Measurements from ENCODE around the gene PARD3. TPM values are rescaled to one million over a fixed set of nuclear protein-coding genes. Genes with fewer than 3 reads are reported as not detected.

Gene PARD3
- total RNA-seq, 1 donor from 2014 or later, result 39.6 TPM

DNA sequence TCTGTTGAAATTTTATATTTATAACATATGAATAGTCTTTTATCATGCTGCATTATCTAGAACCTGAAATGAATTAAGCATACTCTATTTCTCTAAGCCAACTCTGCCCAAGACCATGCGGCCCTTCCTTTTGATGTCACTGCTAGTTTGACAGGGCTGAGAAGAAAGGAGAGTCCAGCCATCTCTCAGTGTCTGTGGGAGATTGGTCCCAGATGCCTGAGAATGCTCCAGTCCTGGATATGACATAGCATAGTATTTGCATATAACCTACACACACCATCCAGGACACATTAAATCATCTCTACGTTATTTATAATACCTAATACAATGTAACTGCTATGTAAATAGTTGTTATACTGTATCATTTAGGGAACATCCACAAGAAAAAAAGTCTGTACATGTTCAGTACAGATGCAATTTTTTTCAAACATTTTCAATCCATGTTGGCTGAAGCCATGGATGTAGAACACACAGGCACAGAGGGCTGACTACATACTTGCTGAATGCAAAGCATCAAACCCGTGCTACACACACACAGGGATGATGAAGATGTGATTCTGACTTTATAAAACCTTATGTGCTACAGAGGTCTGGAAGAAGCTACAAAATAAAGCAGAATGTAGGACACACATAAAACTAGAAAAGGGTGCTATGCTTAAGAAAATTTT, 315.4 kb downstream of the PARD3 start:
- no peak for DNase-seq (ENCODE audit: low spot score)

DNA sequence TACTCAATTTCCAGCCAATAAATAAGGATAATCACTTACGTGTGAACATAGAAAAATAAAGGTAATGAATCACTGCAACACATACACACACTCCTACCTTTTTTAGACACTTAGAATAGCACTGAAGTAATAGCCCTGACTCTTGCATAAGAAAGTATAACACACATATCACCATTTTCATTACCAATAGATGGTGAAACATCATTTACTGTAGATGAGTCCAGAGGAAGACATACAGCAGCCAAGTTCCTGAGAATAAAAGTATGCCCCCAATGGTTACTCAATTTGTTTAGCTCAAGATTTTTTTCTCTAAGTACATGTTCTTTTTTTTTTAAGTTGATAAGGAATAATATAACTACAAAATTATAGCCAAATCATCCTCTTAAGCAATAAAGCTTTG, 316.3 kb downstream of the PARD3 start:
- DNase-seq (ENCODE audit: low spot score), result no peak

DNA sequence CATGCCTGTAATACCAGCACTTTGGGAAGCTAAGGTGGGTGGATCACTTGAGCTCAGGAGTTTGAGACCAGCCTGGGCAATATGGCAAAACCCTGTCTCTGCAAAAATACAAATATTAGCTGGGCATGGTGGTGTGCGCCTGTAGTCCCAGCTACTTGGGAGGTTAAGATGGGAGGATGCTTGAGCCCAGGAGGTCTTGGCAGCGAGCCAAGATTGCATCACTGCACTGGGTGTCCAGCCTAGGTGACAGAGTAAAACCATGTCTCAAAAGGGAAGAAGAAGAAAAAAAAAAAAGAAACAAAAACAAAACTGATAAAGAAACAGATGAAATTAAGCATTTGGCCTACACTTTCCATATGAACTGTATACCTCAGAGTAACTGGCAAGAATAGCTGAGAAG, 319.2 kb downstream of the PARD3 start:
- DNase-seq (ENCODE audit: low spot score), result no peak

DNA sequence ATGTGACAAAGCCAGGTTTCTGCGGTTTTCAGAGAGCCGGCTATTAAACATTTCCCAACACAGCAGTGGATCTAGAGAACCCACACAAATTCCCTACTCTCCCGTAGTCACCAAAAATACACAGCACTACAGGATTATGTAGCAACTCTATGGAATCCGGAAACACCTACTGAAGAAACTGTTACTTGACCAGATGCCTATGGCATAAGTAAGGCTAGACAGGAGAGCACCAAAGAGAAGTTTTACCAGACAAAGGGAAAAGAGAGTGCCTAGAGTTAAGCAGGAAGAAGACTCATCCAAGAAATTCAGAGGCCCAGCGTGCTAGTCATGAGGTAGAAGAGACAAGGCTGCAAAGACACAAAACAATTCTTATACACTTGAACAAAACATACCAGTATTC, 321.1 kb downstream of the PARD3 start:
- DNase-seq (ENCODE audit: low spot score), result no peak

DNA sequence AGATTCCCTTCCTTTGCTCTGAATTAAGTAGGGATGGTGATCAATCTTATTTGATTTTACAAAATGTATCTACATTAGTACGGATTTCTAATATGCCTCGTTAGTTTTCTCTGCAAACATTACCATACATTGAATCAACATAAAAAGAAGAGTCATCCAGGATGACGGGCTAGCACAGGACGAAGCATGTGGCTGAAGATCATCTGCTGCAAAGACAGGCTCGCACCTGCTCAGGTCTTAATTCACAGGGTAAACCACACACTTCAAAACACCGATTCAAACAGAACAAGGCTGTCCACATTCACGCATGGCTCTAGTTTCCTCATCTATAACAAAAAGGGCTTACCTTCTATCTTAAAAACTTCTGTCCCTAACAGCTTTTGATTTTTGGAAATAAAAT, 323.0 kb downstream of the PARD3 start:
- DNase-seq (ENCODE audit: low spot score), result no peak

DNA sequence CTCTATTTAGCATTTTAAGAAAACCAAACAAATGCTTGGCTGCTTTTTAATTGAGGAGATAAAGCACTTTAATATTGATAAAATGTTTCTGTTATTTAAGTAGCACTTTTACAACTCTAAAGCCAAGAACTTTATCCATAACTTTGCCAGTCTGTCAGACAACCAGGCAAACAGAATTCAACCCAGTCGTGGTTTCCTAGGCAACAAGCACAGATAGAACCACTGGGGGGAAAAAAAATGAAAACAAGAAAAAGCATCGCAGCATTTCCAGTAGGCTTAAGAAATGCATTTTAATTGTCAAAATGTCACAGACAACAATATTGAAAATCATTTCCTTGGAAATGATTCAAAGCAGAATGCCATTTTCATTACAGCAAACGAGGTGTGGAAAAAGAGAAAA, 323.4 kb downstream of the PARD3 start:
- DNase-seq (ENCODE audit: low spot score), result no peak

DNA sequence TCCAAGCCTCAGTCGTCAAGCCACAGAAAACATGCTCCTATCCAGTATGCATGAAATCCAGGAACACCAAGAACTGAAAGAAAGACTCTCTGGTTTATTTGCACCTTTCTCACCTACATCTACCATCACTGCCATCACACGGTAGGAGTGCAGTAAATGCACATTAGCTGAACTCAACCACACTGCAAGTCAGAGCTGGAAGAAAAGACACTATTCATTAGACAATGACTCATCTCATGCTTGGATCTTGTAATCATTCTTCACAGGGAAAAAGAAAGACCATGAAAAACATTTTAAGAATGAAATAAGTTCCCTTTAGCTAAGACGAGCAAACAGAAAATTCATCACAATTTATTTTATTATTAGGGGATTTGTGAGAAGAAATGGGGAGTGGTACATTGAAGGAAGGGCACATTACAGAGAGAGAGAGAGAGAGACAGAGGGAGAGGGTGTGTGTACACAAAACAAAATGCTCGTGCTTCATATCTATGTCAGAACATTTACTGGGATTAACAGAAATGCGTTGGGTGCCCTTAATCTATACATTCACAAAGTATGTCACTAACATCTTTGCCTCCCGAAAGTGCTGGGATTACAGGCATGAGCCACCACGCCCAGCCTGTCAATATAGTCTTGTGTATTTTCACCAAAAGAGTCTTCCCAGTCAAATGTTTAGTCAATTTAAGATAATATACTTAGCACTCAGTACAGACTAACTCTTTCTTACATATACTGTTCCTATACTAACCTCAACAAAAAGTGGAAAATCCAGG, 324.9 kb downstream of the PARD3 start:
- DNase-seq (ENCODE audit: low spot score), result no peak

DNA sequence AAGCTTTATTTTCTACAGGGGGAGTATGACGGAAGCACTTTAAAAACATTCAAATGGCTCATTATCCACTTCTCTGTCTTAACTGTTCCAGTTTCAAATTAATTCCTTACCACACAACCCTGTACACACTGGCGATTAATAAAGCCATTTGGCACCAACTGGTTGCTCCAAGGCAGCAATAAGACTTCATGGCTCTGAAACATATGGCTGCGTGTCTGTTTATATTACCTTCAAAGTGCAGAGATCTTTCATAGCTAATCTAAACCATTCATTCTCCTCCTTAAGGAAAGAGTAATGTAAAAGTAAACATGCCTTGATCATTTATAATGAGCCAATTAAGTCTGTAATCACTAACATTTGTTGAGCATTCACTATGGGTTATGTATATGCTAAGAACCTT, 325.7 kb downstream of the PARD3 start:
- no peak for DNase-seq (ENCODE audit: low spot score)

DNA sequence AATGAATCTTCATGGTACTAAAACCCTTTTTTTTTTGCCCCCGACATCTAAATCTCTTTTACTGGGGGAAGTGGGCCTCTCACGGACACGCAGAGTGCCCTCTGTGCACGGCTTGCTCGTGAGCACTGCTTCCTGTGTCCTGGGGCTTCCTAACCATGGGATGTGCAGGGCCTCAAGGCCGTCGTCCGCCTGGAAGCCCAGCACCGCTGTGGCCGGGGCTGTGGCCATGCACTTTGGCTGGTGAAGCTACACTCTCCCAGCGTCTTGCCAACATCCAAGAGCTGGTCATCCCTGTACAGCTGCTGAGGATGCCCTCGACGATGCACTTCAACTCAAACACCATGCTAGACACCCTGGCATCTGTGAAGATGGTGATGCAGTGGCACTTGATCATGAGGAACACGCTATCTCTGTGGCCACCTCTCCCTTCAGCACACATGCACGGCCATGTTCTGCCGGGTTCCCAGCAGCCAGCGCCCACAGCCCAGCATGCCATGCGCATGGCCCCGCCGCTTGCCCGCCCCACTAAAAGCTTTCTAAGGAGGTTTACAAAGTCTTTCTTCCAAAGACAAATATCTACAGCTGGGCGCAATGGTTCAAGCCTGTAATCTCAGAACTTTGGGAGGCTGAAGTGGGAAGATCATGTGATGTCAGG, 326.5 kb downstream of the PARD3 start:
- no peak for DNase-seq (ENCODE audit: low spot score)

DNA sequence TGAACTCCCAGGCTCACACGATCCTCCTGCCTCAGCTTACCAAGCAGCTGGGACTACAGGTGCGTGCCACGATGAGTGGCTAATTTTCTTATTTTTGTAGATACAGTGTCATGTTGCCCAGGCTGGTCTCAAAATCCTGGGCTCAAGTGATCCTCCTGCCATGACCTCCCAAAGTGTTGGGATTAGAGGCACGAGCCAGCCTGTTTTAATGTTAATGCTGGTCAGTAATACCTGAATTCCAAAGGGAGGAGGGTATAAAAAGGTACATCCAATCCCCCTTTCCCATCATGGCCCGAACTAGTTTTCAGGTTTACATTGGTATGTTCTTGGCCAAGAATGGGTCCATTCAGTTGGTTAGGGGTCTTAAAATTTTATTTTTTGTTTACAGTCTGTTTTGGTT, 329.1 kb downstream of the PARD3 start:
- DNase-seq (ENCODE audit: low spot score), result no peak

DNA sequence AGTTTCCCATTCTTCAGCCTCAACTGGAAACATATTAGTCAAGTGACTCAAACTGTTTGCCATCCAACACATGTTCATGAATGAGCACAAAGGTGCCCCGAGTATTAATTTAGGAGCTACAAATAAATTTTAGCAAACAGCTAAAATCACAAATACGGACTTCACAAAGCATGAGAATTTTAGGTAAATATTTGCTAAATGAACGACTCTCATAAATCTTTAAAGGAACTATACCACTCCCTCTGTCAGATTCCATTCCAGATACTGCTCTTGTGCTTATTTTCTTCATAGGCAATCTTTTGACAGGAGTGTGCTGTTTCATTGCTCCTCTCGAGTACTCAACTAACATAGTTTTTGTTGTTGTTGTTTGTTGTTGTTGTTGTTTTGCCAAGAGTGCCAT, 330.9 kb downstream of the PARD3 start:
- no peak for DNase-seq (ENCODE audit: low spot score)

DNA sequence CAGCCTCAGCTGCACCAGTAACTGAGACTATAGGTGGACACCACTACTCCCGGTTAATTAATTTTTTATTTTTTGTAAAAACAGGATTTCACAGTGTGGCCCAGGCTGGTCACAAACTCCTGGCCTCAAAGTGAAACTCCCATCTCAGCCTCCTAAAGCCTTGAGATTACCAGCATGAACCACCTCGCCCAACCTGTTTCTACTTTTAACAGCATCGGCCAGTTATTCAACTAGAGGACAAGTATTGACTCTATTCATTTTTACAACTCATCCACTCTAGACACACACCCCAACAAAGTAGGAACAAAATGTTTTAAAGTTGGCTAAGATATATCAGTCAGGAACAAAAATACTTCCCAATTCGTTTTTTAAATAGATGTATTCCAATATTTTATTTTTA, 334.8 kb downstream of the PARD3 start:
- DNase-seq (ENCODE audit: low spot score), result no peak

DNA sequence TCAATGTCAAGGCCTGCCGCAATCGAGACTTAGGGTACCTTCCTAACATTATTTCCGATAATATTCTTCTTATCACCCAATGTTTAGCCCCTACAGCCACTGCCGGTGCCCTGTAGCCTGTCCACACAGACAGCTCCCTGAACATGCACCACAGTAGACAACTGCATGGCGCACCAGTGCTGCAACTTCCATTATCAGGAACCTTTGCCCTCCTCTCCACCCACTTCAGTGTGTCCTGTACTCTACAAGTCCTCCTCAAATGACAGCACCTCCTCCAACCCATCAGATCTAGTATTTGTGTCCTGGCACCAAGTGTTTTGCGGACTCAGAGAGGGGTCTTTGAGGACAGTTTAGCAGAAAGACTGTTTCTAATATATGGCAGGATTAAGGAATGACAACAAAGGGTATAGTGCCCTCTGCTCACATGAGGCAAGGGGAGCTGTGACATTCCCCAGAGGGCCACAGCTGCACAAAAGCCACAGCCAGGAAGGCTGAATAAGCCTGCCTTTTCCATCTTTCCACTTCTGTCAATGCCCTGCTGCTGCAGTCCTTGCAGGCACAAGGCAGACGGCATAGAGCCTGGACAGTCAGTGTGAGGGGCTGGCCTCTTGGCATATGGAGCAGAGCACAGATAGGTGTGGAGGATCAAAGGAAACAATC, 335.4 kb downstream of the PARD3 start:
- DNase-seq (ENCODE audit: low spot score), result no peak

DNA sequence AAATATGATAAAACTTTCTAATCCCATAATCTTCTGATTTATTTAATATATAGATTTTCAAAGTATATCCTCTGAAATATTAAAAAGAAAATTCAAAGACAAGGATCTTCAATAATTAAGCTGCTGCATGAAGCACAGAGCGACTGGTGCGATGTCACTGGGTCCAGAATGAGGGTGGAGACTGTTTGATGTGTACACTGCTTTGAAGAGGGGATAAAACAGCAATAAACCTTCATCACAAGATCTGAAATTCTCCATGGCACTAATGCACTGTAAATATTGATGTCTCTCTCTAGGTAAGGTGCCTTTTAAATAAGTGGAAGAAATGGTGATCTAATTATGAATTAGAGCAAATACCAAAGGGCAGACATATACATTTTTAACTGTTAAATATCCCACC, 337.8 kb downstream of the PARD3 start:
- no peak for DNase-seq (ENCODE audit: low spot score)

DNA sequence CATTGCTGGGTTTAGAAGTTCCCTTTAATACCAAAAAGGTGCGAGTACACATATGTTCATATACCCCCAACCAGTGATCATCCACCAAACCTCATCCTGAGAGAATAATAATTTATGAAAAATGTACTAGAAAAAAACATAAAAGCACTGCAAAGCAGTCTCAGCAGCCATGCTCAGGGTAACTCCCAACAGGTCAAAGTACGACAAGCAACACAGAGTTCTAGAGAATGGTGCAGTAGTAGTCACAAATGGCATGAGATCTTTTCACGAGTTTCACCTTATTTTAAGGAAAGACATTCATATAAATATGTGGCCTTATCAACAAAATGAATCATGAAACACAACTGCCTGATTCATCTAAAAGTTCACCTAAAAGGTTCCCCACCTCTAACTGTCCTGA, 338.5 kb downstream of the PARD3 start:
- no peak for DNase-seq (ENCODE audit: low spot score)

DNA sequence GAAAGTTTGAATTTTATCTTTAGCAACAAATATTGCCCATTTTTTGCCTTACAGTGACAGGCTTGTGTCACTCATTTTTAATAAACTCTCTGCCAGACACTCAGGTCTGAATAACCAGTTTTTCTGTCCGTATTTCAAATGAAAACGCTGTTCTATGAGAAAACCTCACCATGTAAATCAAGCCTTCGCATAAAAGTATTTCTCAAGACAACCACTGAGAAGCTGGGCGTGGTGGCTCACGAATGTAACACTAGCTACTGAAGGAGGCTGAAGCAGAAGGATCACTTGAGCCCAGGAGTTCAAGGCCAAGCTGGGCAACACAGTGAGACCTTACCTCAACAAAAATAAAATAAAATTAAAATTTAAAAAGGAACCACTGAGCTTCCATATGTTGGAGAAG, 339.3 kb downstream of the PARD3 start:
- no peak for DNase-seq (ENCODE audit: low spot score)

DNA sequence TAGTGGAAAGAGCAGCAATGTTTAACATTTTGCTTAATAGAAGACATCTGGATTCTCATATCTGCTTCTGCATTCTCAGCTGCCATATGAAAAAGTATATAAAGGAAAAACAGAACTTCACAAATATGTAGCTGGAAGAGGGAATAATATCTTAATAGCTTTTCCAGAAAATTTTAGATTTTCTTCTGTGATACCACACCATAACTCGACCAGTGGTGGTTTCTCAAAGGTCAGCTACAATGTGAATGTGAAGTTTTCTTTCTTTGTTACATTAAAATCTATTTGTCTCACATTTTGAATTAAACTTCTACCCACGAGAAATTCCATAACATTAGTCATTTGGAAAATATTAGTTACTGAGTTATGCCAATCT, 339.8 kb downstream of the PARD3 start:
- no peak for DNase-seq (ENCODE audit: low spot score)

DNA sequence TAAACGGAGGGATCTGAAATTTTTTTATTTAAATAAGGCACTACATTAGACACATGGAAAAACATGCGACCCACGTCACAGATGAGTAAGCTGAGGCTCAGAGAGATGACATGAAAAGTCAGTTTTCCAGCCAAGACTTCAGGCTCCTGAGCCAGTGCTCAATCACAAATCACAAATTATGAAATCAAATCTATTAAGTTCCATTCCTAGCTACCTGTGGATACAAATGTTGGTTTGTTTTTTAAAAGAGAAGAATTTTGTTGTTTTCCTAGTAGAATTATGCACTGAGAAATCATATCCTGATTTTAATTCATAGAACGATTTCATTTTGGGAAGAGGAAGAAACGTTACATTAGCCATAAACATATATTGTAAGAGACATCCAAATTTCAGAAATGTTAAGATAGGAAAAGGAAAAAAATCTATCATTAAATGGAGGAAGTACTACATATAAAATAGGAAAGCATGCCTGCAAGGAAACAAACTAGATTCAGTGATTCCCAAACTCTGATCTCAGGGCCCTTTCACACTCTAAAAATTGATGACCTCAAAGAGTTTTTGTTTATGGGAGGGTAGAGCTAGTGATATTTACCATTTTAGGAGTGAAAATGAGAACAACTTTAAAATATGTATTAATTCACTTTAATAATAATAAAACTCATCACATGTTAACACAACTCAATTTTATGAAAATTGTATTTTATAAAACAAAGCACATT, 340.4 kb downstream of the PARD3 start:
- DNase-seq (ENCODE audit: low spot score), result no peak

DNA sequence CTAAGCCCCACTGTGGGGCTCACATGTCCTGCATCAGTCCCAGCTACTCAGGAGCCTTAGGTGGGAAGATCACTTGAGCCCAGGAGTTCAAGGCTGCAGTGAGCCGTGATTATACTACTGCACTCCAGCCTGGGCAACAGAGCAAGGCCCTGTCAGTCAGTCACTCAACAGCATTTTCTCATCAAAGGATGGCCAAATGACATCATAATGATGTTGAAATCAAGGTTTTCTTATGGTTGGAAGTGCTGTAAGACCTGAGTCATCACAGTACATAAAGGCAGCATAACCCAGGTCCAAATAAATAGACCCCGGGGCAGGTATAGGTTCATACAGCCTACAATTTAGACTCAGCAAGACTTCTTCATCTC, 341.1 kb downstream of the PARD3 start:
- DNase-seq (ENCODE audit: low spot score), result no peak

DNA sequence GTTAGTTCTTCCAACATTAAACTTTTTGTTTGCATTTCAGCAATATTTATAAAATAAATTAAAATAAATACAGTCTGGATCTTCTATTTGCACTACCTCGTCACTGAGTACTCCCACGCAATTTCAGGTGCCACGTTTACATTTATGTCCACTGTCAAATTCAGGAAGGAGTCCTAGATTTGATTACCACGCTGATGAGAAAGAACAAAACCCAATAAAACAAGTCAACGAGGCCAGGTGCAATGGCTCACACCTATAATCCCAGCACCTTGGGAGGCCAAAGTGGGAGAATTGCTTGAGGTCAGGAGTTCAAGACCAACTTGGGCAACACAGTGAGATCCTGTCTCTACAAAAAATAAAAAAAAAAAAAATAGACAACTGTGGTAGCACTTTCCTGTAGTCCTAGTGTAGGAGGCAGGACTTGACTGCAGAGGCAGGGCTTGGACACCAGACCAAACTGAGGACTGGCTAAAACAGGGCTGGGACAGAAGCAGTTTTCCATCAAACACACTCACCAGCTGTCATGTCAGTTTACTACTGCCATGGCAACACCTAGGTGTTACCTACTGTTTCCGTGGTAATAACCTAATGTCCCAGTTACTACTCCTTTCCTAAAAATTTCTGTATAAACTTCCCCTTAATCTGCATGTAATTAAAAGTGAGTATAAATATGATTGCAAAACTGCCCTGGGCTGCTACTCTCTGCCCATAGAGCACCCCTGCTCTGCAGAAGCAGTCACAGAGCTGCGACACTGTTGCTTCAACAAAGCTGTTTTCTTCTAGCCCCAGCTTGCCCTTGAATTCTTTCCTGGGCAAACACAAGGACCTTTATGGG, 341.7 kb downstream of the PARD3 start:
- DNase-seq (ENCODE audit: low spot score), result no peak

DNA sequence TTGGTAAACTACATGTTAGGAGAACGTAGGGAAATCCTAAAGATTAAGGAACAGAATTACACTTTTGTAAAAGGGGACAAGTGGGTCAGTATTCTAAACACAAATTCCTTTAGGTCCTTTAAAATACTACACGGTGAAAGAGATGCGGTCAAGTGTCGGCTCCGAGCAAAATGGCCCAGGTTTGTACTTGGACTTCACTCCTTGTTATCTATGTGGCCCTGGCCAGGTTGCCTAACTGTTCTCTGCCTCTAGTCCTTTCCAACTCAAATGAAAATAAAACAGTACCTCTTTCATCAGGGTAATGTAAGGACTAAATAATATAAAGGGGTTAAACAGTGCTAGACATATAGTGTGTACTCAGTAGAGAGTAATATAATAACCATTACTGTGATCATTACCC, 344.8 kb downstream of the PARD3 start:
- DNase-seq (ENCODE audit: low spot score), result no peak

All from mucosa of gallbladder (tissue), 1 donor.